Brain pericyte (primary cell): ENCODE measurements around the gene IFNL2.
"Not testable (repeated sequence)": the region's sequence is repeated elsewhere in the genome, so short reads cannot be mapped to it uniquely, and the experiment has no call there.

Experiments
- DNase-seq: peaks from one replicate; pipeline ENCODE4 v3.0.0-alpha.2; 2012; ENCODE audit warnings: low read depth, low spot score

The IFNL2 gene

GRCh38 chr19:39268085-39268484 lies at the start of gene IFNL2:
Gene IFNL2, plus strand, starts transcription at chr19:39268396. Its CDS starts 173 bp downstream, at chr19:39268569.
- DNase-seq = not testable (repeated sequence)

GRCh38 chr19:39219108-39219507 lies 49.1 kb upstream of the IFNL2 start:
- DNase-seq = not testable (repeated sequence)

- no peak for DNase-seq
Measured at GRCh38 chr19:39223703-39224279, 44.4 kb upstream of the IFNL2 start.

DNA sequence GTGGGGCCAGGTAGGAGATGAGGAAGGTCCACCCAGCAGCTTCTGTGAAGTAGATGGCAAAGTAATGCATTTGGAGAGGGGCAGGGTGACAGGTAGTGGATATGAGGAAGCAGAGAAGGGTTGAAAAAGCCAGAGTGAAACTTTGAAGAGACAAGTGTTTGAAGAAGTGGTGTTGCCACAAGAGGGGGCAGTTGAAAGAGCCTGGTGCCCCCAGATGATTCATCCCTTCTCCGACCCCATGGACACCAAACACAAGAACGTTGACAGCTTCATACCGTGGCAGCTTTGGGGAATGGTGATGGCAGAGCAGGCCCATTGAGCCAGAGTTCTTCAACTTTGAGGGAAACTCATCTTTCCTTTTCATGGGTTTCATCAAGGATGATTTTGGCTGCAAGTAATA lies 43.3 kb upstream of the IFNL2 start:
- DNase-seq = no peak

DNA sequence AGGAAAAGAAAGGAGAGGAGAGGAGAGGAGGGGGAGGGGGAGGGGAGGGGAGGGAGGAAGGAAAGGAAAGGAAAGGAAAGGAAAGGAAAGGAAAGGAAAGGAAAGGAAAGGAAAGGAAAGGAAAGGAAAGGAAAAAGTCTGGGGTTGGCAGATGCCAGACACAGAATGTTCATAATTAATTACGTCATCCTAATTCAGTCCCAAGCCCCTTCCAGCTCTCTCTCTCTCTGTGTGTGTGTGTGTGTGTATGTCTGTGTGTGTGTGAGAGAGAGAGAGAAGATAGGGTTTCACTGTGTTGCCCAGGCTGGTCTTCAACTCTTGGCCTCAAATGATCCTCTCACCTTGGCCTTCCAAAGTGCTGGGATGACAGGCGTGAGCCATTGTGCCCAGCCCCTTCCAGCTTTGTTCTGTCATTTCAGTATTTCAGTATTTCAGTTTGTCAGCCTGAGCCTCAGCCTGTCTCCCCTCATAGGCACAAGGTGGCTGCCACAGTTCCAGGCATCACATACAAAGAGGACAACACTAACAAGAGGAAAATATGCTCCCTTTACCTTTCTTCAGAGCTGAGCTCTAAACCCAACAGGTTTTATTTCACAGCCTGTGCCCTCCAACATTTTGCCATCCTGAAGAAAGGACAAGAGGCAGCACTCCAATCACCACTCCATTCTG lies 38.0 kb upstream of the IFNL2 start:
- no peak for DNase-seq

GRCh38 chr19:39232708-39233107 lies 35.5 kb upstream of the IFNL2 start:
- DNase-seq = no peak

GRCh38 chr19:39236527-39236926 lies 31.7 kb upstream of the IFNL2 start:
- no peak for DNase-seq

DNA sequence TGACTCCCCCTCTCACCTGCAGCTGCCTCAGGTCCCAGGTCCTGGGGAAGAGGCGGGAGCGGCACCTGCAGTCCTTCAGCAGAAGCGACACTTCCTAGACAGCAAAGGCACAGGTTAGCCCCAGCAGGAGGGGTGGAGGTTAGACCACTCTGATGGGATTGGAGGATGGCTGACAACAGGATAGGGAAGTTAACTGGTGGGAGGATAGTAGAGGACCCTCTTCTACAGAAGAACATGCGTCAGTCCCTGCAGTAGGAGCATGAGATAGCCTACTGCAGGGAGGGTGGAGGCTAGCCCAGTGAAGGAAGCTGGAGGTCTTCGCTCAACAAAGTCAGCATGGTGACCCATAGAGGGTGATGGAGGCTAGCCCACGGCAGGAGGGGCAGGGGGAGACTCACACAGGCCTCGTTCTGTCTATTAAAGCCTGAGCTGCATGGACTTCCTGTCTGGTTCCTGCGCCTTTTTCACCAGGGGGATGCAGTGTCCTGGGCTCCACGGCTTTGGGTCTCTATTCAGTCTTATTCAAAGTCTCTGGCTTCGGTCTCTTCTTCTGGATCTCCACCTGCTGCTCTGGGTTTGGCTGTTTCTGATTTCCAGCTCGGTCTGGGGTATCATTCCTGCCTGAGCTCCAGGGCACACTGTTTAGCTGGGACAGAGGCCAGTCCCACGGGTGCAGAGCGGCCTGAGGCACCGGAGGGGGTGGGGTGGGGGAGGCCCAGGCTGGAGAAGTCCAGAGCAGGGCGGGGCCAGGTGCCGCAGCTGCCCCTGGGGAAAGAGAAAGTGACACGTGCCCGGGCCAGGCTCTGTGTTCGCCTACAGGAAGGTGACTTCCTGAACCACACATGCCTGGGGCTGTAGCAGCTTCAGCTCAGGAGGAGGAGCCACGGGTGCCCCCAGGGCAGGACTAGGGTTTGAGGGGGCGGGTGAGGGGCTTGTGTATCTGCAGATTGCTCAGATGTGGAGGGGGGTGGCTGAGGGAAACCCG lies 30.7 kb upstream of the IFNL2 start:
- DNase-seq = no peak

DNA sequence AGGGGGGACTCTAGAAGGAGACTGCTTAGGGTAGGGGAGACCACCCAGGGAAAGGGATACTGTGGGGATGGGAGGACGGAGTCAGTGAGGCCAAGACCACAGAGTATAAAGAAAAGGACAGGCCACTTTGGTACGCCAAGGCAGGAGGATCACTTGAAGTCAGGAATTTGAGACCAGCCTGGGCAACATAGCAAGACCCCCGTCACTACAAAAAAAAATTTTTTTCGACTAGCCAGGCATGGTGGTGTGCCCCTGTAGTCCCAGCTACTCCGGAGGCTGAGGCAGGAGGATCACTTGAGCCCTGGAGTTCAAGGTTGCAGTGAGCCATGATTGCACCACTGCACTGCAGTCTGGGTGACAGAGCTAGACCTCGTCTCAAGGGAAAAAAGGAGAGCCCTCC lies 30.0 kb upstream of the IFNL2 start:
- DNase-seq = no peak

GRCh38 chr19:39238944-39239343 lies 29.3 kb upstream of the IFNL2 start:
- no peak for DNase-seq

GRCh38 chr19:39240421-39240820 lies 27.8 kb upstream of the IFNL2 start:
- no peak for DNase-seq

DNA sequence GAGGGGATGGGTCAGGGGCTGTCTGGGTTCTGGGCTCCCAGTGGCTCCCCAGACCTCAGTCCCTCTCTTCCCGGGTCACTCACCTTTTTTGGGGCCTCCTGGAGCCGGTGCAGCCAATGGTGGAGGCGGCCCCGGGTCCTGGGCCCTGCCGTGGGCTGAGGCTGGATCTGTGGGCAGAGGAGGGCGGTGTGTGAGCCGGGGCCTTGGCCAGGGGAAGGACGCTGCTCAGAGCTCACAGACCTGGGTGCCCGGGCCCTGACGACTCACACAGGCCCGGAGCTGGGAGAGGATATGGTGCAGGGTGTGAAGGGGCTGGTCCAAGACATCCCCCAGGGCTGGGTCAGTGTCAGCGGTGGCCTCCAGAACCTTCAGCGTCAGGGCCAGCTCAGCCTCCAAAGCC lies 24.5 kb upstream of the IFNL2 start:
- not testable (repeated sequence) for DNase-seq

- DNase-seq = not testable (repeated sequence)
Measured at GRCh38 chr19:39244410-39245100, 23.6 kb upstream of the IFNL2 start, which contains the start of gene IFNL3. Gene IFNL3, minus strand, starts transcription at chr19:39245006. Its CDS starts 39 bp downstream, at chr19:39244967.

DNA sequence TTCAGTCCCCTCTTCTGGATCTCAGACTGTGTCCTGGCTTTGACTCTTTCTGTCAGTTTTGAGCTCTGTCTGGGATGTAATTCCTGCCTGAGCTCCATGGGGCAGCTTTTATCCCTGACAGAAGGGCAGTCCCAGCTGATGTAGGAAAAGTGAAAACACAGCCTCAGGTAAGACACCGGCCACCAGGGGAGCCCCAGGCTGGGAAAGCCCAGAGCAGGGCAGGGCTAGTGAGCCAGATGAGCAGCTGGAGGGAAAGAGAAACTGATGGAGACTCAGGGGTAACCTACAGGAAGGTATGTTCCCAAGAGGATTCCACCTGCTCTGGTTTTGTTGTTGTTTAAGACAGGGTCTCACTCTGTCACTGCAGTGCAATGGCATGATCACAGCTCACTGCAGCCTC lies 23.0 kb upstream of the IFNL2 start:
- DNase-seq = not testable (repeated sequence)

GRCh38 chr19:39246951-39247669 lies 21.1 kb upstream of the IFNL2 start:
- no peak for DNase-seq

- no peak for DNase-seq
Measured at GRCh38 chr19:39247701-39248664, 20.2 kb upstream of the IFNL2 start.

GRCh38 chr19:39248806-39249205 lies 19.4 kb upstream of the IFNL2 start, which contains the start of gene IFNL4:
Gene IFNL4, minus strand, starts transcription at chr19:39248856.
- DNase-seq = no peak

GRCh38 chr19:39251081-39251480 lies 17.1 kb upstream of the IFNL2 start:
- DNase-seq = no peak

DNA sequence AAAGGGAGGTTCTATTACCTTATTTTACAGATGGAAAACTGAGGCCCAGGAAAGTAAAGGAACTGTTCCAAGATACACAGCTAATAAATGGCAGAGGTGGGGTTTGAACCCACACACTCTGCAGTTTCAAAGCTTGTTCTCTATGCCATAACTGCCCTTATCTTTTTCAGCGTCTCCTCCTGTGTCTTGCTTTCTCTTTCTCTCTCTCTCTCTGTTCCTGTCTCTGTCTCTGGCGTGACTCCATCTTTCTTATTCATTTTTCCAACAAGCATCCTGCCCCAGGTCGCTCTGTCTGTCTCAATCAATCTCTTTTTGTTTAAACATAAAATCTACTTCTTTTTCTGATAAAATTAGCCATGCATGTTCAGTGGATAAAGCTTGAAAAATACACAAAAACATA lies 16.4 kb upstream of the IFNL2 start:
- no peak for DNase-seq

- no peak for DNase-seq
Measured at GRCh38 chr19:39252458-39252857, 15.7 kb upstream of the IFNL2 start.
